Activated CD4-positive, alpha-beta T cell treated with anti-CD3 and anti-CD28 coated beads, Interleukin-10, Interleukin-2, amounts not matched to agents 100 ng/mL and 50 ng/mL, durations not matched to agents 16 hours and 8 hours (primary cell): ENCODE measurements around the gene ANKS4B.
A peak's percentile ranks its signal among the peaks of the same experiment; 100 is the strongest.

ENCODE experiments used
- DNase-seq: peaks from one replicate; pipeline ENCODE4 v3.0.0-alpha.2; 2020

The ANKS4B gene

GRCh38 chr16:21301168-21301894, 67.8 kb downstream of the ANKS4B start:
- peak; percentile 66 for DNase-seq

GRCh38 chr16:21301895-21302291, 68.4 kb downstream of the ANKS4B start:
- no peak for DNase-seq

- DNase-seq: no peak
Measured at GRCh38 chr16:21302454-21302853, 69.0 kb downstream of the ANKS4B start.

- no peak for DNase-seq
Measured at GRCh38 chr16:21302898-21303528, 69.5 kb downstream of the ANKS4B start.
